ENCODE measurements around the gene SLC22A12.
"Not testable (repeated sequence)": the region's sequence is repeated elsewhere in the genome, so short reads cannot be mapped to it uniquely, and the experiment has no call there.

Gene SLC22A12

GRCh38 chr11:64590763-64591221 is at the start of gene SLC22A12:
SLC22A12 (plus strand) TSS chr11:64591220; CDS start chr11:64591557, 337 bp downstream.
- DNase-seq = no peak

- no peak for DNase-seq
Measured at GRCh38 chr11:64542172-64543125, 48.6 kb upstream of the SLC22A12 start.

- no peak for DNase-seq
Measured at GRCh38 chr11:64543818-64544217, 47.2 kb upstream of the SLC22A12 start.

DNA sequence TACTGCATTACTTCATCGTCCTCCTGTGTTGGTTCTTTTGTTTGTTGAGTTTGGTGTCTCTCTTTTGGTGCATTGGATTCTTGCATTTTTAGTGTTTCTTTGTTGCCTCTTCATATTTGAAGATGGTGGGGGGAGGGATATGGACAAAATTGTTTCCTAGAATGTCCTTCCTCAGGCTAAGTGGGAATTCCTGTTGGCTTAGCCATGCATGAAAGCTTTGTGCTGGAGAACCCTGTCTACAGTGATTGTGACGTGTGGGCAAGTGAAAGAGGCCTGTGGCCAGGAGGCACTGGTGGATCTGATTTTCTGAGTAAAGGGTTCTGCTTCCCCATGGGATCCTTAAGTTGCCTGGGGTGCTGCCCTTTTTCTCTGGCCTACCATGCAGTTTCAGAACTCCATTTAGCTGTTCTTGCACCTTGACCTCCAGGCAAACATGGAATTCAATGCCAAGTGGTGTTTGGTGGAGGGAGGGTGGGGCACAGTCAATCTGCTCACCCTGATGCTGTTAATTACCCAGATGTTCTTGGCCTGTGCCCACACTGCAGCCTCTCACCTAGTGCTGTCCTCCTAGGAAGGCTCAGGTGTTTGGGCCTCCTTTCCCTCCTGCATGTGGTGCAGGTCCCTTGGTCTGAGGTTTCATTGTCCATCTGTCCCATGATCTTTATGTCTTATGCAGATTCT is 46.3 kb upstream of the SLC22A12 start:
- no peak for DNase-seq

DNA sequence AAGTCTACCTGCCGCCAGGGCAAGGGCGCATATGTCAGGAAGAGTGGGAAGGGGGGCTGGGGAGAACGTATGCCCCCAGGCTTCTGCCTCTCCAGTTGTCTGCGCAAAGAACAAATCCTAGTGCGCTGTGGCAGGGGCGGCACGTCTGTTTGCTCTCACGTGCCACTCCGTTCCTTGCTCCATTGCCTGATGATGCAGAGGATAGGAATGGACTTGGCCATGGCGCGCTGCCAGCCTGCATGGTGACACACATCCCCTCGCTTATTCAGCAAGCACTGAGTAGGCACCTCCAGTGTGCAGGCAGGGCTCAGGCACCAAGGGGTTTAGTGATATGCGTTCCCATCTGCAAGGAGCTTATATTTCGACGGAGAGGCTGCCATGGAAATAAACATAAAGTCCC is 45.4 kb upstream of the SLC22A12 start:
- DNase-seq = no peak

DNA sequence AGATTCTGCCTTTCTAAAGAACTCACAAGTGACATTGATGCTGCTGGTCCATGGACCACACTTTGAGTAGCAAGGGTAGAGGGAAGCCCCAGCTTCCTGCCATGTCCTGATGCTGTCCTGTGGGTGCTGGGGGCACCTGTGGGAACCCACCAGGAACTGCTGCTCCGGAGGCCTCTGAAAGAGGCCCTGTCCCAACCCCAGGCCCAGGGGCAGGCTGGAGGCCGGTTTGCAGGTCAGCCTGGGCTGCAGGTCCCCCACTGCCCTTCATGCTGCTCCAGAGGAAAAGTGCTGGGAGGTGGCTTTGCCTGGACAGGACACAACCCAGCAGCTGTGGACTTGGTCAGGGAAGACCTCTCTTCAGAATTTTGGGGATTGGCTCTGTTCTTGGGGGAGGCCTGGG is 44.8 kb upstream of the SLC22A12 start:
- no peak for DNase-seq

DNA sequence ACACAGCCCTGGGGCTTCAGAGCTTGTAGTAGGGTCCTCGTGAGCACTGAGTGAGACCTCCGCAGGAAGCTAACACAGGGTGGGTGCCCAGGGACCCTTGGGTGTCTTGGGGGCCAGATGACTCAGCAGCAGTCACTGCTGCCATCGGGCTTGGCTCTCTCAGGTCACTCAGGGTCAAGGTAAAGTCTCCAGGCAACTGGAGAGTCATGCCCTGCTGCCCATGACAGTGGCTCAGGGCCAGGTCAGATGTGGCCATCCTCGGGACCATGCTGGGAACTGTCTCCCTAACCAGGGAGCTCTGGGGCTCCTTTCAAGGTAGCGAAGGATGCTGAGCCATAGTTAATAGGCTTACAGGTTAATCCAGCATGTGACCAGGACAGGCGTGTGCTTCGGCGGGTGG is 44.4 kb upstream of the SLC22A12 start:
- DNase-seq = no peak

- DNase-seq = no peak
Measured at GRCh38 chr11:64549969-64550368, 41.1 kb upstream of the SLC22A12 start.

GRCh38 chr11:64553554-64554201 is 37.3 kb upstream of the SLC22A12 start:
- DNase-seq = peak; percentile 55

GRCh38 chr11:64556044-64556720 is 34.8 kb upstream of the SLC22A12 start:
- no peak for DNase-seq

GRCh38 chr11:64556721-64557250 is 34.2 kb upstream of the SLC22A12 start:
- DNase-seq = no peak

DNA sequence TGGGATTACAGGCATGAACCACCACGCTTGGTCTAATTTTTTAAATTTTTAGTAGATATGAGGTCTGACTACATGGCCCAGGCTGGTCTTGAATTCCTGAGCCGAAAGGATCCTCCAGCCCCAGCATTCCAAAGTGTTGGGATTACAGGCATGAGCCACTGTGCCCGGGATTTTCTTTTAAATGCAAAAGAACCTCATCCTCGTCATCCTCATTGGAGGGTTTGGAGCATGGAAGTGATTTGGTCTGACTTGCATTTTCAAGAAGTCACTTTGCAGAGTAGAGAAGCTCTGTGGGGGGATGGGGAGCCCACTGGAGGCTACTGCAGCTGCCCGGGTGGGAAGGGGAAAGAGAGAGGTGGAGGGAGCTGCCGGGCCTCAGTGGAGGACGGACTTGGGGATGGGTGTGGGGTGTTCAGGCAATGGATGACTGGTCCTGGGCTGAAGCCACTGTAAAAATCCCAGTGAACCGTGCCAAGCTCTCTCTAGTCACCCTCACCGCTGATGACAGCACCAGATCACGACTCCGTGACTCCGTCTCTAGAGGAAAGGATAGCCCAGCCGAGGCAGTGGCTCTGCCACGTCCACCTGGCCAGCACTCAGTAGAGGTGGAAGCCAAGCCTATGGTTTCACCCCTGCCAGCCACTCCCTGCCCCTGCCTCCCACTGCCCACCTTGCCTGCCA is 32.8 kb upstream of the SLC22A12 start:
- DNase-seq = no peak

- DNase-seq = no peak
Measured at GRCh38 chr11:64558869-64559268, 32.2 kb upstream of the SLC22A12 start.

- DNase-seq = no peak
Measured at GRCh38 chr11:64559351-64560138, 31.5 kb upstream of the SLC22A12 start.

DNA sequence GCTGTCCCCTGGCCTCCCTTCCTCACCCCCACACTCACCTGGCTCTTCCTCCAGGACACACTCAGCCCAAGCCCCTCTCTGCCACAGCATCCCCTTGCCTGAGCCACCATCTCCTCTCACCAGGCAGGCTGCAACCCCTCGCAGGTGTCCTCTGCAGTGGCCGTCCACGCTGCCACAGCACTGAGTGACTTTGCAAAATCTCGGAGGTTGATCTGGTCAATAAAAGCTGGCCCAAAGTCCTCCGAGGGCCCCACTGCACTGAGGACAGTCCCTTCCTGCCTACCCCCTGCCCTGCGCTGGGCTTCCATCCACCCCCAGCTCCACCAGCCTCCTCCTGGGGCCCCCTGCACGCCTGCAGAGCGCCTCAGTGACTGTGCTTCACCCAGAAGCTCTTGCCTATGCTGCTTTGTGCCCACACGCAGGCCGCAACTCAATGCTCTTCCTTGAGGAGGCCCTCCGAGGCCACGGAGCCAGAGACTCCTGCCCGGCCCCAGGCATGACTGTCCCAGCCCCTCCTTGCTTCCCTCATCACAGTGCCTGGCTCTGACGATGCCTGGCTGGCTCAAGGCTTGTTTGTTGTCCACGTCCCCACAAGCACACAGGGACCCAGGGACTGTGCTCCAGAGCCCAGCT is 30.8 kb upstream of the SLC22A12 start:
- no peak for DNase-seq

DNA sequence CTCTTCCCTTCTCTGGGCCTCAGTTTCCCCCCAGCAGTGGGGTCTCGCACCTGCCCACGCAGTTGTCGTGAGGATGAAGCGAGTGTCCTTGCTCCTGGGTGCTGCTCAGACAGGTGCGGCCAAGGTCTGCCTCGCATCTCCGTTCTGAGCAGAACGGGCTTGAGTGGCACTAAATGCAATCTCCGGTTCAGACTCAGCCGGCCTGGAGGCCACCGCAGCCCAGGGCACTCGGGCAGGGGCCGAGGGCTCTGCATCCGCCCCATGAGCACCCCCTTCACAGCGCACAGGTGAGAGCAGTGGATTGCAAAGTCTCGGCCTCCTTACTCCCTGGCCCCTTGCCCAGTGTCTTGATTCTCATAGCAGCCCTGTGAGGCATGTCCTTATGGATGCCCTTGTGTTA is 30.1 kb upstream of the SLC22A12 start:
- DNase-seq = no peak

- DNase-seq = not testable (repeated sequence)
Measured at GRCh38 chr11:64561429-64561828, 29.6 kb upstream of the SLC22A12 start.

- no peak for DNase-seq
Measured at GRCh38 chr11:64561984-64562722, 28.9 kb upstream of the SLC22A12 start.

DNA sequence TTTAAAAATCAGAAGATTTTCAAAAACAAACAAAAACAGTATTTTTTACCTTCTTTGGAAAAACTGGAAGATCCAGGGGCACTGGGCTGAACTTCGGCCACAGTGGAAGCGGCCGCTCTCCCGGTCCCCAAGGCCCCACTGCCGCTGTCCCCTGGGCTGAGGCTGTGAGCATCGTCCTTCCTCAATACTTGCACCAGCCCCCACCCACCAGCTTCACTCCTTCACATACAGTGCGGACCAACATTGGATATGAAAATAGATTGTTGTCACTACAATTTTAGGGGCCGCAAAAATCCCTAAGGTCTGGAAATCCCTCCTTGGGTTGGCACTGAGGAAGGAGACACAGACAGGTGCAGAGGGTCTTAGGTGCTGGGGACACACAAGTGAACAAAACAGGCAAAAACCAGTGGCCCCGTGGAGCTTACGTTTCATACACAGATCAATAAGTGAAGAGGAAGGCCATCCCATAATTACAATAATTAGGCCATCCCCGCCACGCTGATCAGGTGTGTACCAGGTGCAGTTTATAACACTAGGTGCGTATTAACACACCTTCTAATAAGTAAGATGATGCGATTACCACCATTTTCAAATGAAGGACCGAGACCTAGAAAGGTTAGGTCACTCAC is 28.2 kb upstream of the SLC22A12 start:
- DNase-seq = no peak

Measured in activated gamma-delta T cell treated with Interleukin-2 at 50 U/mL for 16 hours (primary cell).